Measurements from ENCODE around the gene H1-8.

H1-8 gene

DNA sequence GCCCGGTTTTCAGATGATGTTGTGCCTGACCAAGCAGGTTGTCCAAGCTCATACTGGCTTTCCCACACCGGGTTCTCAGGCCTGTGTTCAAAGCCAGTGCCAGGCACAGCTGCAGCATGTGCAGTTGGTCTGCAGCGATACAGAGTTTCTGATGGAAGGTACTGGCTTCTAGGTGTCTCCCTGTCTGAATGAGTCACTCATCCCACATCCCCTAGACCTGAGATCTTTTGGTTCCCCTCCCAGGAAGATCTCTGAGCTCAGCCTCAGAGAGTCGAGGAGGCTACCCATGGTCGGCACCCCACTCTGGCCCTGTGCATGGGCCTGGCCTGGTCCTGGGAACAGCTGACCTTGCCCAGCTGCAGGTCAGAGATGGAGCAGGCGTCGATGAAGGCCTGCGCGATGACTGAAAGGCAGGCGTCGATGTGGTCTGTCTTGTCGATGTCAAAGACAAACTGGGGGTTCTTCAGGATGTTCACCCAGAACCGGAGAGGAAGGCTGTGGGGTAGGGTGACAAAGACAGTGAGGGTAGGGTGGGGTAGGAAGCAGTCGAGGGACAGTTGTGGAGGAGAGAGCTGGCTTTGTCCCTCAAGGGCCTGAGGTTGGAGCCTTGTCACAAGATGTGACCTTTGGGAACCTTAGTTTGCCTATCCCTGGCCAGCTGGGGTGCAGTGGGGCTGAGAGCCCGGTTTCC, 15.3 kb downstream of the H1-8 start:
- ATAC-seq (replicated peaks) (peak; percentile 87), DNase-seq (peak in 1 of 3 experiments; percentile 33)
- Mint-ChIP-seq H3K36me3 (ENCODE audit: insufficient read depth) (peaks cover 12% of the 10 kb centered on the region), H3K27me3 (no peaks in the 10 kb centered on the region), H3K9me3 (no peaks in the 10 kb centered on the region), H3K4me1 (ENCODE audit: low read depth in 2 of 2) (peaks cover 26 to 32% of the 10 kb centered on the region in 2 donors), H3K4me3 (peak overlapping the region; percentile 68 to 76), H3K27ac (peak overlapping the region; percentile 92 to 98)

DNA sequence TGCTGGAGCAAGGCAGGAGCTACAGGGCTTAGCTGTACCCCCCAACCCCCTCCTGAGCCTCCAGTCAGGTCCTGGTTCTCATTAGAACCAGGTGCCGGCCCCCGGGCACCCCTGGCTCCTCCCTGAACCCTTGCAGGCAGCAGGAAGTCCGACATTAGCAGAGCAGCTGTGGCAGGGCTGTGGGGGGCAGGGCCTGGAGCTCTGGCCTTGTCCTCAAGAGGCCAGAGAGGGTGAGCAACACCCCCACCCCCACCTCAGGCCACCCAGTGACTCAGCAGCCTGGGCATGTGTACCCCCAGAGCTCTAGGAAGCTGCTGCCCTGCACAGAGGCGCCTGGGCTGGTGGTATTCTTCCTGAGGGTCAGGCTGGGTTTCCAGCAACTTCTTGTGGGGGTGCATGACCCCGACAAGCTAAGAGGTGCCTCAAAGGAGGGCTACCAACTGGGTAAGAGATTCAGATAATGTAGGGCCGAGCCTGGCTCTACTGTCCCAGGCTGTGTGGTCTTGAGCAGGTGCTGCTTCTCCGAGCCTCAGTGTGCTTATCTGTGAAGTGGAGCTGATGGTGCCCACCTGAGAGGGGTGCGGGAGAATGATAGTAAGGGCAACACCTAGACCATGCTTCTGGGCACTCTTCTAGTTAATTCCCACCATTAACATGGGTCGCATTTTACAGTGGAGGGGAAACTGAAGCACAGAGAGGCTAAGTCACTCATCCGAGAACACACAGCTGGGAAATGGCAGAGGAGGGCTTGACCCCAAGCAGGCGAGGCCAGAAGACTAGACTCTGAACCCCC, 16.0 kb downstream of the H1-8 start:
- no peaks in the 10 kb centered on the region for H3K9me3 Mint-ChIP-seq
- ATAC-seq (replicated peaks) (peak; percentile 34), DNase-seq (no peak)
- H3K4me3 Mint-ChIP-seq, result peak overlapping the region; percentile 68 to 76
- H3K27me3 Mint-ChIP-seq, result no peaks in the 10 kb centered on the region
- peaks cover 24 to 30% of the 10 kb centered on the region in 2 donors for H3K4me1 Mint-ChIP-seq (ENCODE audit: low read depth in 2 of 2)
- peaks cover 17% of the 10 kb centered on the region for H3K36me3 Mint-ChIP-seq (ENCODE audit: insufficient read depth)
- peak overlapping the region; percentile 92 to 98 for H3K27ac Mint-ChIP-seq

DNA sequence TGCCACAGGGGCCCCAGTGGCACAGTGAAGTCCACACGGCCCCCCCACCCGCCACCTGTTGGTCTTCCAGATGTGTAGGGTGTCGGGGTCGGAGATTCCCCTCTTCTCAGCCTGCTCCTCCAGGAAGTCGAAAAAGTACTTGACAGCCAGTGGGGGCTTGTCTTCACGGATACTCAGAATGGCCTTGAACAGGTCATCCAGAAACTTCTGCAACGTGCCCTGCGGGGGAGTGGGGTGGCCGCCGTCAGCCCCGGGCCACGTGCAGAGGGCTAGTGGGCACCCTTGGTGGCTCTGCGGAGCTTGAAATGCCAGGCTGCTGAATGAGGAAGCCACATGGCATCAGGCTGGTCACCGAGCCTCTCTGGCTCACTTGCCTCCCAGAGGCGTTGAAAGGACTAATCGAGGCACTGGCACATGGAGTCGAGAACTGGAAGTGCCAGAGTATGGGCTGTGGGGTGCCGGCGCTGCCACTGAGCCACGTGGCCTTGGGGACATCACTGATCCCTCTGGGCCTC, 16.6 kb downstream of the H1-8 start:
- ATAC-seq (replicated peaks) (no peak), DNase-seq (no peak)
- H3K36me3 Mint-ChIP-seq (ENCODE audit: insufficient read depth), result peaks cover 17% of the 10 kb centered on the region
- H3K4me3 Mint-ChIP-seq, result no peak overlapping the region
- no peaks in the 10 kb centered on the region for H3K9me3 Mint-ChIP-seq
- peak overlapping the region in 1 of 2 donors; percentile 98 for H3K27ac Mint-ChIP-seq
- peaks cover 18 to 26% of the 10 kb centered on the region in 2 donors for H3K4me1 Mint-ChIP-seq (ENCODE audit: low read depth in 2 of 2)
- H3K27me3 Mint-ChIP-seq, result no peaks in the 10 kb centered on the region

DNA sequence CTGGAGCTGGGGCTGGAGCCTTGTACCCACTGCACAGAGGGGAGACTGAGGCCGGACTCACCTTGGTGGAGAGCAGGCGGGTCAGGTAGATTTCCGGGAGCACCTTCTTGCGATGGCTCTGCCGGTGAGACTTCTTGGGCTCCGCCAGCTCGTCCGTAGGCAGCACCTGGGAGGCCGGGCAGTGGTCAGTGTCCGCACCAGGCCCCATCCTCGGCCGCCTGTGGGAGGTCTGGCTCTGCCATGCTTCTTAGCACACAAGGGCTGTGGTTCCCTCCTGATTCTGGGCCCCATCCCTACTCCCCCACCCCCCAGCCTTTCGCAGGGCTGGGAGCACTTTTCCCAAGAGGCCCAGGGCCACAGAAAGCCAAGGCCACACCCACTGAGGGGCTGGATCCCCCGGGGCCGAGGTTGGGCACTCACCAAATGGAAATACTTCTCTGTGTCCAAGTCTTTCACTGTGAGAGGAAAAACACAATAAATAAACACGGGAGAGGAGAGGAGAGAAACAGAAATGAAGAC, 17.4 kb downstream of the H1-8 start:
- no peaks in the 10 kb centered on the region for H3K9me3 Mint-ChIP-seq
- H3K27me3 Mint-ChIP-seq, result no peaks in the 10 kb centered on the region
- peaks cover 17% of the 10 kb centered on the region for H3K36me3 Mint-ChIP-seq (ENCODE audit: insufficient read depth)
- H3K27ac Mint-ChIP-seq, result peak overlapping the region; percentile 83 to 98
- DNase-seq, result no peak
- peaks cover 18 to 24% of the 10 kb centered on the region in 2 donors for H3K4me1 Mint-ChIP-seq (ENCODE audit: low read depth in 2 of 2)
- H3K4me3 Mint-ChIP-seq, result no peak overlapping the region
- ATAC-seq (replicated peaks), result no peak

DNA sequence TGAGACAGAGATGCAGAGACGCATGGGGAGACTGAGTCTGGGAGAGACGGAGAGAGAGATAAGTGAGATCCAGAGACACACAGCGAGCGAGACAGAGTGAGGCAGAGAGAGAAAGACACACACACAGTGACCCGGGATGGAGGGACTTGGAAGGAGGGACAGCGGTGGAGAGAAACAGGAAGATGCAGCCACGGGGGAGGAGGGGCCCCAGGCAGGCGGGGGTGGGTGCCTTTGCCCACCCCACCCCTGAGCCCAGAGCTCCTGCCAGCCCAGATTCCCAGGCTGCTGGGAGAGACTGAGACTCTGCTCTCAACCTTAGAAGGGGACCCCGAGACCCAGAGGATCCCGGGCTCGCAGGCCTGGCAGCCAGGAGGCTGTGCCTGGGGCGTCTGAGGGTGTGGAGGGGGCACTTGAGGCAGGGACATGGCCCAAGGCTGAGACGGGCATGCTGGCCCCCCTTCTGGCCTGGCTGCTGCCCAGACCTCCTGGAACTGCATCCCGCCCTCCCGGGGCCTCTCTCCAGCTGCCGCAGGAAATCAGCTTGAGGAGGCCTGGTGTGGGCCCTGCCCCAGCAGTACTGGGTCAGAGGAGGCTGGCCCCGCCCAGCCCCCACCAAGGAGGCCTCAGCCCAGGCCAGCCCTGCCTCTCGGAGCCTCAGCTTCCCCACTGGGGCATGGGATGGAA, 18.1 kb downstream of the H1-8 start:
- ATAC-seq (replicated peaks), result no peak

DNA sequence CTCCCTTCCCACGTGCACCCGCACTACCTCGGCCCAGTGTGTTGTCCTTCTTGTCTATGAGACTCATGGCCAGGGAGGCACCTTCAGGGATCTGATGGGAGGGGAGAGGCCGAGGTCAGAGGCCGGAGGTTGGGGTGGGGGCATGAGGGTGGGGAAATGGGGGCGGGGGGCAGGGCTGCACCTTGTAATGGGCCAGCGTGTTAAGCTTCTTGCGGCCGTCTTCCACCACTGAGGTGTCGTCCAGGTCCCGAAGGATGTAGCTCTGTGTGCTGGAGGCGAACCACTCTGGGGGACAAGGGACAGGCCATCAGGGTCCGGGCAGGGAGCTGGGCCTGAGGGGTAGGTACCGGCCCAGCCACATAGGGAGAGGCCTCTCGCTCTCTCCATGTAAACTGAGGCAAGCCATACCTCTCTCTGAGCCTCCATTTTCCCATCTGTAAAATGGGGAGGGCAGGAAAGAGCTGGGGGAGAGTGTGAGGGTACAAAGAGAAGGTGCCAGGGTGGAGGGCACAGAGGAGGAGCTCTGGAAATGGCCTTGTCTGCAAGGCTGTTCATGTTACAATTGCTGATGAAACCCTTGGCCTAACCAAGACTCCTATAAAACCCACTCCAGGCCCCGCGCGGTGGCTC, 18.8 kb downstream of the H1-8 start:
- DNase-seq, result no peak
- H3K4me1 Mint-ChIP-seq (ENCODE audit: low read depth in 2 of 2), result peaks cover 28 to 31% of the 10 kb centered on the region in 2 donors
- no peak for ATAC-seq (replicated peaks)
- H3K27ac Mint-ChIP-seq, result no peak overlapping the region
- H3K4me3 Mint-ChIP-seq, result no peak overlapping the region
- peaks cover 24% of the 10 kb centered on the region for H3K36me3 Mint-ChIP-seq (ENCODE audit: insufficient read depth)
- no peaks in the 10 kb centered on the region for H3K27me3 Mint-ChIP-seq
- H3K9me3 Mint-ChIP-seq, result no peaks in the 10 kb centered on the region

More for the DNA sequence above, 18.1 kb downstream of the H1-8 start:
- no peaks in the 10 kb centered on the region for H3K27me3 Mint-ChIP-seq
- no peaks in the 10 kb centered on the region for H3K9me3 Mint-ChIP-seq
- H3K27ac Mint-ChIP-seq, result peak overlapping the region in 1 of 2 donors; percentile 83
- peaks cover 20% of the 10 kb centered on the region for H3K36me3 Mint-ChIP-seq (ENCODE audit: insufficient read depth)
- H3K4me3 Mint-ChIP-seq, result no peak overlapping the region
- peaks cover 21 to 24% of the 10 kb centered on the region in 2 donors for H3K4me1 Mint-ChIP-seq (ENCODE audit: low read depth in 2 of 2)
- no peak for DNase-seq

DNA sequence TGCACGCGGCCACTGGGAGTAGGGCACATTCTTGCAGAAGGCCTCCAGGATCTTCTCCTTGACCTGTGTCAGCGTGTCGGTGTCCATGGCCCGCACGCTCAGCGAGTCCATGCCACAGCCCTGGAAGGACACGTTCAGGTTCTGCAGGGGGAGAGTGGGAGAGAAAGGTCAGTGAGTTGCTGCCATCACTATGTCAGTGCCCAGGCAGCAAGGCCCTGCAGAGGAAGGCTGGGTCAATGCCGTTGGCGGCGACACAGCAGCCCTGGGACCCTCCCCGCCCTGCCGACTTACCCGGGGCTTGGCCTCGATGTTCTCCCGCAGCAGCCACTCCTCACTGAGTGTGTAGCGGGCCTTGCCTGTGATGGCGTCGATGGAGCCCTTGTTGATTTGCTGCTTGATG, 19.8 kb downstream of the H1-8 start:
- DNase-seq (no peak), ATAC-seq (replicated peaks) (no peak)
- Mint-ChIP-seq H3K36me3 (ENCODE audit: insufficient read depth) (peaks cover 21% of the 10 kb centered on the region), H3K4me3 (no peak overlapping the region), H3K27ac (peak overlapping the region; percentile 38 to 90), H3K9me3 (no peaks in the 10 kb centered on the region), H3K27me3 (no peaks in the 10 kb centered on the region), H3K4me1 (ENCODE audit: low read depth in 2 of 2) (peaks cover 32 to 33% of the 10 kb centered on the region in 2 donors)

DNA sequence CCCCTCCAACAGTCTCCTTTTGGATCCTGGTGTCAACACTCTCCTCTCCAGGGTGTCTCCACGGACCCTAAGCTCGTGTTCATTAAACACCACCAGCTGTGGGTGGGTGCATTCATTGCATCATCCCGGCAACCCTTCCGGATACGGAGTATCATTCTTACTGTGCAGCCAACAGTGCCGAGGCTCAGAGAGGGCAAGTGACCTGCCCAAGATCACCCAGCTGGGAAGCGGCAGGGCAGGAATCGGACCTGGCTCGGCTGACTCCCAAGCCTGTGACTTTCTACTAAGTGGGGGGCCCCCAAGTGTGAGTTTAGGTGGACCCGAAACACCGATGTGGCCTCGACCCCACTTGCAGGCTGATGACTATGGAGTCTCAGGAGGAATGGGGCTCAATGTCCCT, 20.4 kb downstream of the H1-8 start:
- peaks cover 22% of the 10 kb centered on the region for H3K36me3 Mint-ChIP-seq (ENCODE audit: insufficient read depth)
- peak overlapping the region; percentile 38 to 90 for H3K27ac Mint-ChIP-seq
- no peaks in the 10 kb centered on the region for H3K9me3 Mint-ChIP-seq
- no peak for ATAC-seq (replicated peaks)
- H3K4me3 Mint-ChIP-seq, result no peak overlapping the region
- no peak for DNase-seq
- no peaks in the 10 kb centered on the region for H3K27me3 Mint-ChIP-seq
- peaks cover 29 to 32% of the 10 kb centered on the region in 2 donors for H3K4me1 Mint-ChIP-seq (ENCODE audit: low read depth in 2 of 2)

DNA sequence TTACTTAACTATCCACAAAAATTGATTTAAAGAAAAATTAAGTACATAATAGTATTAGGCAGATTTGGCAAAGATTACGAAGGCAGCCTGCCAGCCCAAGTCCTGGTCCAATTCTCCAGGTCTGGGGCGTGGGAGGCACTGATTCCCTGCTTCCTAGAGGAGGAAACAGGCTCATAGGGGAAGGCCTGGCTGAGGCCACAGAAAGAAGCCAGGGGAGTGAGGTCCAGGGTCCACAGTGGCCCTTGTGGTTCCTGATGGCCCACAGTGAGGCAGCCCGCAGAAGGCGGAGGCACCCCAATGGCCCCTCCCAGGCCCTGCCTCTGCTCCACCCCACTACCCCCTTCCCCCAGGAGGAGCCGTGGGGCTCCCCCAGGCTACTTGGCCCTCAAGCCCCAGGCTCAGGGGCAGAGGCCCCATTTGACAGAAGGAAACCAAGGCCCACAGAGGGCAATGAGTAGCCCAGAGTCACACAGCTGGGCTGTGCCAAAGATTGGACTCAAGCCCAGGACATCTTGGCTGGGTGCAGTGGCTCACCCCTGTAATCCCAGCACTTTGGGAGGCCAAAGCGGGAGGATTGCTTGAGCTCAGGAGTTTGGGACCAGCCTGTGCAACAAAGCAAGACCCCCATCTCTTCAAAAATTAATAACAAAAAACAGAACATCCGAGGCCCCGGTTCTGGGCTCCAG, 21.0 kb downstream of the H1-8 start:
- Mint-ChIP-seq H3K4me1 (ENCODE audit: low read depth in 2 of 2) (peaks cover 31 to 35% of the 10 kb centered on the region in 2 donors), H3K36me3 (ENCODE audit: insufficient read depth) (peaks cover 24% of the 10 kb centered on the region), H3K4me3 (no peak overlapping the region), H3K27me3 (no peaks in the 10 kb centered on the region), H3K27ac (peak overlapping the region in 1 of 2 donors; percentile 90), H3K9me3 (no peaks in the 10 kb centered on the region)
- ATAC-seq (replicated peaks) (no peak), DNase-seq (no peak)

DNA sequence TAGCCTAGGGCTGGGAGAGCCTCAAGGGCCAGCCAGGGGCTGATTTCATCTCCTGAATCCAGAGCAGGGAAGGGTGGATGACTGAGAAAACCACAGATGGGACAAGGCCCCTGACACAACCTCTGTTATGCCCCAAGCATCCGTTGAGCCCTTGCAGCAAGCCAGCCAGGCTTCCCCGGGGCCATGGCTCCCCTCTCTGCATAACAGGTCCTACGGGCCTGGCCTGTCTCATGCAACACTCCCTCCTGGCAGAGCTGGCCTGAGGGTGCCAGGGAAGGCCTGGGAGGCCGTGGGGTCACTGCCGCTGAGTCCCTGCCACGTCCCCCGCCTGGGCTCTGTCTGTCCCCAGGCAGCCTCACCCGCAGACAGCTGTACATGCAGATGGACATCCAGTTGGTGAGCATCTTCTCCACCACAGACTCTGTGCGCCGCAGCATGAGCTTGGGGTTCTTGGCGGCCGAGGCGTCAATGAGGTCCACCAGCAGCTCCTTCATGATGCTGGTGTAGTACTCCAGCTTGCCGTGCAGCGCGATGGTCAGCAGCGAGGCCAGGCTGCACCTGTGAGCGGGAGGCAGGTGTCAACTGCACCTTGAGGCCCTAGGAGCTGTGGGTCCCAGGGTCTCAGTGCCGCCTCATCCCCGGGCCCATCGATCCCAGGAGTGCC, 22.1 kb downstream of the H1-8 start:
- Mint-ChIP-seq H3K27me3 (no peaks in the 10 kb centered on the region), H3K9me3 (no peaks in the 10 kb centered on the region), H3K27ac (peak overlapping the region; percentile 35 to 90), H3K36me3 (ENCODE audit: insufficient read depth) (peaks cover 29% of the 10 kb centered on the region), H3K4me1 (ENCODE audit: low read depth in 2 of 2) (peaks cover 40 to 46% of the 10 kb centered on the region in 2 donors), H3K4me3 (no peak overlapping the region)
- ATAC-seq (replicated peaks), result no peak
- DNase-seq, result no peak

DNA sequence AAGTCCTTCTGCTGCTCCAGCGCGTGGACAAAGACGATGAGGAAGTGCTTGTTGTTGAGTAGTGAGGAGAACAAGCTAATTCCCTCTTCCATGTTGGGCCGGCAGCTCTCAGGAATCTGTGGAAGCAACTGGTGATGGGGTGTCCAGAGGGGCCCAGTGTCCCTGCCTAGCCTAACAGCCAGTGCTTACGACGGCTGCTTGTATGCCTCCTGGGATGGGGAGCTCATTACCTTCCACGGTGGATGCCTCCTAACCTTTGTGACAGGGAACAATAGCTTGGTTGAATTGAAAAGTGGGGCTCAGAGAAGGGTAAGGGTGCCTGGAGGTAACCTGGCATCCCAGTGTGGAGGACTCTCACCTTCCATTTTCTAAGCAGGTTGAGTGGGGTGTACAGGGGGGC, 22.9 kb downstream of the H1-8 start:
- Mint-ChIP-seq H3K4me3 (no peak overlapping the region), H3K9me3 (no peaks in the 10 kb centered on the region), H3K36me3 (ENCODE audit: insufficient read depth) (peaks cover 36% of the 10 kb centered on the region), H3K4me1 (ENCODE audit: low read depth in 2 of 2) (peaks cover 36 to 42% of the 10 kb centered on the region in 2 donors), H3K27ac (peak overlapping the region; percentile 79 to 90), H3K27me3 (no peaks in the 10 kb centered on the region)
- ATAC-seq (replicated peaks) (no peak), DNase-seq (no peak)

DNA sequence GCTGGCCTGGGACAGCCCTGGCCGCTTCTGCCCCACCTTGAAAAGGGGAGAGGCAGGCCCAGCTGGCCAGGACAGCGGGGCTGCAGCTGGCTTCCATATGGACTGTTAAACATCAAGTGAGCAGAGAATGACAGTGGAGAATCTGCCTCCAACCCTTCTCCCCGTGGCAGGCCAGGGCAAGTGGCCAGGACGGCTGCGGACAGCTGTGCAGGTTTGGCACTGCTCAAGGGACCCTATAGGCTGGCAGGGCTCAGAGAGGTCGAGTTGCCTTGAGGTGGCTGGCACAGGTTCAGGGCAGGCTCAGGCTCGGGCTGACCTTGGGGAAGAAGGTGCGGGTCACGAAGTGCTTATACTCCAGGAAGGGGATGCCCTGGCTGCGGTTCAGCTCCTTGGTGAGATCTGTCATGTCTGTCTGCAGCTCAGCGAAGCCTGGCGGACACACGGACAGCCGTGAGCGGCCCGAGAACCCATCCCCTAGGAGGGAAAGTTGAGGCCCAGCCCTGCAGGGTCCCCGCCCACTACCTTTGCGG, 24.3 kb downstream of the H1-8 start:
- H3K36me3 Mint-ChIP-seq (ENCODE audit: insufficient read depth), result peaks cover 42% of the 10 kb centered on the region
- peak overlapping the region; percentile 79 to 90 for H3K27ac Mint-ChIP-seq
- no peak for DNase-seq
- no peaks in the 10 kb centered on the region for H3K9me3 Mint-ChIP-seq
- H3K4me1 Mint-ChIP-seq (ENCODE audit: low read depth in 2 of 2), result peaks cover 41 to 42% of the 10 kb centered on the region in 2 donors
- no peaks in the 10 kb centered on the region for H3K27me3 Mint-ChIP-seq
- peak overlapping the region; percentile 46 for H3K4me3 Mint-ChIP-seq
- ATAC-seq (replicated peaks), result no peak

Data from effector memory CD8-positive, alpha-beta T cell (primary cell).